SU-DHL-6 (cell line): ENCODE results near the gene ECHS1.
"Not testable (repeated sequence)": the region's sequence is repeated elsewhere in the genome, so short reads cannot be mapped to it uniquely, and the experiment has no call there.

Experiments
- H2AFZ ChIP-seq: fragments of 200-600 bp; sonication (generic); 2 replicates; pipeline ENCODE4 v1.6.1; 2014; ENCODE audit warnings: low read depth, mild to moderate bottlenecking, moderate library complexity, mixed read lengths, antibody characterized with exemption, low read length; ENCODE audit not compliant: severe bottlenecking
- H3F3A ChIP-seq: fragments of 200-600 bp; shearing (Covaris generic); 2 replicates; pipeline ENCODE4 v1.6.0; 2016; ENCODE audit warnings: antibody characterized with exemption, mild to moderate bottlenecking; ENCODE audit not compliant: insufficient read depth
- H3K27ac ChIP-seq: fragments of 200-600 bp; sonication (generic); 2 replicates; pipeline ENCODE4 v1.5.1; 2016; ENCODE audit warnings: low read depth, mild to moderate bottlenecking, low read length, moderate library complexity, mixed read lengths
- H3K27me3 ChIP-seq: fragments of 200-600 bp; sonication (generic), shearing (Covaris generic); 2 replicates; pipeline ENCODE4 v1.6.0; 2014; ENCODE audit warnings: mild to moderate bottlenecking, low read length
- H3K36me3 ChIP-seq: fragments of 200-600 bp; sonication (generic); 2 replicates; pipeline ENCODE4 v1.6.1; 2014; ENCODE audit warnings: mild to moderate bottlenecking, low read length, mixed read lengths
- H3K4me2 ChIP-seq: fragments of 300-600, 200-600 bp; shearing (Covaris generic), sonication (generic); 2 replicates; pipeline ENCODE4 v1.6.0; 2014; ENCODE audit warnings: low read length, low read depth, mild to moderate bottlenecking; ENCODE audit not compliant: poor library complexity, severe bottlenecking
- H3K4me3 ChIP-seq: fragments of 200-600 bp; sonication (generic); 2 replicates; pipeline ENCODE4 v1.5.1; 2014; ENCODE audit warnings: antibody characterized with exemption, low read length, mild to moderate bottlenecking, mixed read lengths; ENCODE audit not compliant: insufficient read depth, poor library complexity, severe bottlenecking
- H3K79me2 ChIP-seq: fragments of 200-600 bp; sonication (generic); 2 replicates; pipeline ENCODE4 v1.6.1; 2014; ENCODE audit warnings: mild to moderate bottlenecking, low read length, moderate library complexity; ENCODE audit not compliant: insufficient read depth
- H3K9ac ChIP-seq: fragments of 200-600 bp; sonication (generic); 2 replicates; pipeline ENCODE4 v1.7.0; 2014; ENCODE audit warnings: mild to moderate bottlenecking, low read length
- H3K9me2 ChIP-seq: fragments of 200-600 bp; sonication (generic); replicated peaks from 2 replicates; pipeline ENCODE4 v1.6.1; 2014; ENCODE audit warnings: low read length; ENCODE audit not compliant: insufficient read depth
- H3K9me3 ChIP-seq: fragments of 200-600 bp; sonication (generic); 2 replicates; pipeline ENCODE4 v1.6.1; 2014; ENCODE audit warnings: low read length, mixed read lengths; ENCODE audit not compliant: insufficient read depth
- H4K20me1 ChIP-seq: fragments of 200-600 bp; sonication (generic); 2 replicates; pipeline ENCODE4 v1.6.1; 2014; ENCODE audit warnings: low read depth, mild to moderate bottlenecking, antibody characterized with exemption, low read length, moderate library complexity, mixed read lengths
- CTCF ChIP-seq: fragments of 200-600 bp; sonication (generic); IDR thresholded peaks from one replicate; pipeline ENCODE4 v1.5.1; 2017; ENCODE audit warnings: antibody characterized with exemption, mild to moderate bottlenecking, low read length, moderate library complexity; ENCODE audit not compliant: insufficient read depth, poor library complexity, severe bottlenecking
- EZH2phosphoT487 ChIP-seq: fragments of 200-600 bp; sonication (generic), shearing (Covaris generic); conservative IDR thresholded peaks from 2 replicates; pipeline ENCODE4 v1.6.1; 2018; ENCODE audit warnings: mild to moderate bottlenecking, antibody characterized with exemption, low read length, moderate library complexity, mixed read lengths

The ECHS1 gene

GRCh38 chr10:133418289-133418993, 45.3 kb upstream of the ECHS1 start:
- no peak overlapping the region for H3K27ac ChIP-seq
- H3K9me2 ChIP-seq: no peaks in the 10 kb centered on the region
- no peak overlapping the region for H2AFZ ChIP-seq
- no peak overlapping the region for H3K9ac ChIP-seq
- H4K20me1 ChIP-seq: no peaks in the 10 kb centered on the region
- H3K4me3 ChIP-seq: no peak overlapping the region
- H3K27me3 ChIP-seq: no peaks in the 10 kb centered on the region
- H3K79me2 ChIP-seq: no peaks in the 10 kb centered on the region
- no peaks in the 10 kb centered on the region for H3K9me3 ChIP-seq
- H3F3A ChIP-seq: no peaks in the 10 kb centered on the region
- H3K36me3 ChIP-seq: peaks cover 3% of the 10 kb centered on the region; the same call in 1 of the 2 replicates
- TF ChIP-seq CTCF (no peak), EZH2phosphoT487 (no peak)
- H3K4me2 ChIP-seq: no peak overlapping the region

- Histone ChIP-seq H3F3A (no peaks in the 10 kb centered on the region), H4K20me1 (no peaks in the 10 kb centered on the region), H3K9me2 (no peaks in the 10 kb centered on the region), H3K79me2 (peaks cover 10% of the 10 kb centered on the region; the same call in 1 of the 2 replicates), H3K4me3 (no peak overlapping the region), H3K27ac (no peak overlapping the region), H2AFZ (no peak overlapping the region), H3K9ac (no peak overlapping the region), H3K36me3 (peaks cover 27% of the 10 kb centered on the region), H3K4me2 (no peak overlapping the region), H3K27me3 (no peaks in the 10 kb centered on the region), H3K9me3 (peaks cover 16% of the 10 kb centered on the region; the same call in 1 of the 2 replicates)
- no peak for TF ChIP-seq CTCF
- TF ChIP-seq EZH2phosphoT487: no peak
These were observed 42.6 kb upstream of the ECHS1 start for GRCh38 chr10:133415752-133416151.

GRCh38 chr10:133414401-133414800, 41.2 kb upstream of the ECHS1 start:
- Histone ChIP-seq H3K79me2 (peaks cover 23% of the 10 kb centered on the region; the same call in 1 of the 2 replicates), H3K36me3 (peaks cover 40% of the 10 kb centered on the region), H3K9me3 (peaks cover 16% of the 10 kb centered on the region; the same call in 1 of the 2 replicates)
- not testable (repeated sequence) for H3K4me2 ChIP-seq, H3K4me3 ChIP-seq, H2AFZ ChIP-seq, H3K27me3 ChIP-seq, H3F3A ChIP-seq, H3K27ac ChIP-seq, H4K20me1 ChIP-seq, H3K9ac ChIP-seq, H3K9me2 ChIP-seq

GRCh38 chr10:133412381-133412711, 39.2 kb upstream of the ECHS1 start:
- Histone ChIP-seq H3K4me3 (no peak overlapping the region), H3K36me3 (peaks cover 51% of the 10 kb centered on the region), H3K9me2 (no peaks in the 10 kb centered on the region), H3K27me3 (no peaks in the 10 kb centered on the region), H3K4me2 (no peak overlapping the region), H4K20me1 (no peaks in the 10 kb centered on the region), H3K9me3 (peaks cover 16% of the 10 kb centered on the region; the same call in 1 of the 2 replicates), H3K27ac (no peak overlapping the region), H3F3A (no peaks in the 10 kb centered on the region), H2AFZ (no peak overlapping the region), H3K79me2 (peaks cover 39% of the 10 kb centered on the region; the same call in 1 of the 2 replicates), H3K9ac (no peak overlapping the region)
- TF ChIP-seq CTCF: no peak
- TF ChIP-seq EZH2phosphoT487: no peak
